Testis (tissue), 3 donors: ENCODE measurements around the gene C2orf81. TPM values are rescaled to one million over a fixed set of nuclear protein-coding genes. Genes with fewer than 3 reads are reported as not detected.

Source experiments
- DNase-seq: peaks from one replicate; pipeline ENCODE4 v3.0.0-alpha.2; 2019
- H3K27ac ChIP-seq, 2 donors: fragments of 200-600 bp; sonication (generic); one replicate each; pipeline ENCODE4 v1.5.1; 2019
- H3K27me3 ChIP-seq: fragments of 200-600 bp; sonication (generic); one replicate; pipeline ENCODE4 v1.5.1; 2019
- H3K36me3 ChIP-seq: fragments of 200-600 bp; sonication (generic); one replicate; pipeline ENCODE4 v1.5.1; 2017; ENCODE audit warnings: low read depth; ENCODE audit errors: missing control alignments
- H3K4me1 ChIP-seq: fragments of 200-600 bp; sonication (generic); one replicate; pipeline ENCODE4 v1.5.1; 2019
- H3K4me3 ChIP-seq, 2 donors: fragments of 200-600 bp; sonication (generic); one replicate each; pipeline ENCODE4 v1.5.1; 2017 to 2019
- H3K9me3 ChIP-seq: fragments of 200-600 bp; sonication (generic); one replicate; pipeline ENCODE4 v1.5.1; 2017
- POLR2A ChIP-seq: fragments of 450-650 bp; IDR thresholded peaks from one replicate; pipeline ENCODE4 v1.6.1; 2017; ENCODE audit warnings: antibody characterized with exemption, mild to moderate bottlenecking, moderate library complexity
- WGBS, 2 donors: methylation state at CpG; one replicate each; pipeline ENCODE4 v1.1.5; 2018; 5-methylcytosine and 5-hydroxymethylcytosine counted together
- intact Hi-C: fragments of 100-400 bp; cut with DNase I; formaldehyde crosslinking; loops from one replicate; pipeline ENCODE4 v1.15.1; 2023; ENCODE audit warnings: low total_unique reads
- polyA plus RNA-seq: library from polyadenylated mRNA; stranded (reverse); fragments of 350-450 nt; fragmentation: Illumina TruSeq; extraction: RNeasy Lipid Tissue Mini Kit (QIAGEN cat#74804); gene quantifications from one replicate; pipeline ENCODE4 v1.2.3, GENCODE V29; 2014; ENCODE audit warnings: low read depth, low replicate concordance; ENCODE audit not compliant: insufficient read depth
- total RNA-seq, 2 donors: library from RNA; depleted of rRNA; stranded (reverse); fragments of >200 nt; gene quantifications; one replicate each; pipeline ENCODE4 v1.2.3, GENCODE V29; 2016
- TF ChIP-seq, protein P1 (sequence below), 3 experiments: fragments of 450-650 bp in 2 of 3; fragments of 200-600 bp in 1 of 3; sonication (generic) in 1 of 3; IDR thresholded peaks; one replicate each; pipeline ENCODE4 v1.5.1; 2016 to 2019; ENCODE audit warnings: antibody characterized with exemption in 3 of 3, mild to moderate bottlenecking in 2 of 3, moderate library complexity in 1 of 3

Gene C2orf81
- total and polyA plus RNA-seq, 3 donors from 2014 or later = 10.4 to 23.1 (median 15.7) TPM

DNA sequence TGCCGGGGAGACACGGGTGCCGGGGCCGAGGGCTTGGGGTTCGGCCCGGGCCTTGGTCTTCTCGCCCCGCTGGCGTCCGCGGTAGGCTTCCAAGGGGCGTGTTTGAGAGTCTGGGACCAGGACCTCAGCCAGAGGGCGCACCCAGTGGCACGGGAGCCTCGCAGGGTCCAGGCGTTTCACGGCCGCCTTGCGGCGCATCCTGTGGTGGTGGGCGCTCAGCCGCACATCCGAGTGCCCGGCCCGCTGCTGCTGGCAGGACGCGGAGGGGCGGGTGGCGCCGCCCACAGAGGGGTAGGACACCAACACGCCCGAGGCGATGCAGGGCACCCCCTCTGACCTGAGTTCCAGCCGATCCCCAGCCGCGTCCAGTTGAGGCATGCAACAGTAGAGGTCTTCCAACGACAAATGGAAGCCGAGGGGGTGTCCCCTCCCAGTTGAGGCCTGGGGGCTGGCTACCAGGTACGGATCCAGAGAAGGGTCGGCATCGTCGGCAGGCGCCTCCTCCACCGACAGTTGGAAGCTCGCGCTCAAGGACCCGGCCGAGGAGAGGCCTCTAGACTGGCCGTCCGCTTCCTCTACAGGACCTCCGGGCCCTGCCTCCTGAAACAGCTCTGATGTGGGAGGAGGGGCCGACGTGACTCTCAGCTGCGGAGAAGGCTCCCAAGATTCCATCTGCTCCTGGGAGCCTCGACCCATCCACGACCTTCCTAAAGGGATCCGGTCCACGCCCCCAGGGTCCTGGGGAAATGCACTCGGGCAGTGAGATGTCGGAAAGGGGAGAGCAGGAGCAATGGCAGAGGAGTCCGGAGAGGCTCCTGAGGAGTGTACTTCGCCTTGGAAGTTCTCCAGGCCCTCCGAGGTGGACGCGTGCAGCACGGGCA lies 6.3 kb downstream of the C2orf81 start:
- peak overlapping the region in 1 of 2 donors; percentile 11 for H3K27ac ChIP-seq
- H3K9me3 ChIP-seq = no peaks in the 10 kb centered on the region
- TF ChIP-seq POLR2A = no peak
- TF ChIP-seq, protein P1, sequence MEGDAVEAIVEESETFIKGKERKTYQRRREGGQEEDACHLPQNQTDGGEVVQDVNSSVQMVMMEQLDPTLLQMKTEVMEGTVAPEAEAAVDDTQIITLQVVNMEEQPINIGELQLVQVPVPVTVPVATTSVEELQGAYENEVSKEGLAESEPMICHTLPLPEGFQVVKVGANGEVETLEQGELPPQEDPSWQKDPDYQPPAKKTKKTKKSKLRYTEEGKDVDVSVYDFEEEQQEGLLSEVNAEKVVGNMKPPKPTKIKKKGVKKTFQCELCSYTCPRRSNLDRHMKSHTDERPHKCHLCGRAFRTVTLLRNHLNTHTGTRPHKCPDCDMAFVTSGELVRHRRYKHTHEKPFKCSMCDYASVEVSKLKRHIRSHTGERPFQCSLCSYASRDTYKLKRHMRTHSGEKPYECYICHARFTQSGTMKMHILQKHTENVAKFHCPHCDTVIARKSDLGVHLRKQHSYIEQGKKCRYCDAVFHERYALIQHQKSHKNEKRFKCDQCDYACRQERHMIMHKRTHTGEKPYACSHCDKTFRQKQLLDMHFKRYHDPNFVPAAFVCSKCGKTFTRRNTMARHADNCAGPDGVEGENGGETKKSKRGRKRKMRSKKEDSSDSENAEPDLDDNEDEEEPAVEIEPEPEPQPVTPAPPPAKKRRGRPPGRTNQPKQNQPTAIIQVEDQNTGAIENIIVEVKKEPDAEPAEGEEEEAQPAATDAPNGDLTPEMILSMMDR (IDR thresholded peaks at IDR 0.05) = no peak
- WGBS, 2 donors = 10% methylated on average over 59 of the region's 66 CpGs; no CpG with 5 or more reads in 1 of the 2 donors
- intact Hi-C loops = no loop called here
- H3K27me3 ChIP-seq = no peaks in the 10 kb centered on the region
- DNase-seq = peak; percentile 57
- no peaks in the 10 kb centered on the region for H3K36me3 ChIP-seq
- peak overlapping the region; percentile 47 to 51 for H3K4me3 ChIP-seq
- H3K4me1 ChIP-seq = peaks cover 31% of the 10 kb centered on the region

DNA sequence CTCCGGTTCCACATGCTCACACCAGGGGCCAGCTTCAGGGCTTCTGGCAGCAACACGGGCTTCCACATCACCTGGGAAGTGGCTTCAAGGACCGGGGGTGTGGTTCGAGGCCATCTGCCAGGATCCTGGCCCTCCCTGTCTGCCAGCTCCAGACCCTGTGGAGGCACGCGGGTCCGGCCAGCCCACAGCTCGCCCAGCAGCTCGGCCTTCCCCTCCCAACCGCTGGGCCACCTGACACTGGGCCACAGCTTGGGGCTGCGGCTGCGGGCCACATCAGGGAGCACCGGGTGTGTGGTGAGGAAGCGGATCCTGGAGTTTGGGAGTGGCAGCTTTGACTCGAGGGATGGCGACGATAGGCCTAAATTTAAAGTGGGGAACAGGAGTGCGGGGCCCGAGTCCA lies 7.0 kb downstream of the C2orf81 start:
- Histone ChIP-seq H3K4me3 (peak overlapping the region; percentile 47 to 51), H3K27ac (peak overlapping the region in 1 of 2 donors; percentile 11), H3K9me3 (no peaks in the 10 kb centered on the region), H3K27me3 (no peaks in the 10 kb centered on the region), H3K36me3 (no peaks in the 10 kb centered on the region), H3K4me1 (peaks cover 31% of the 10 kb centered on the region)
- intact Hi-C loops = no loop called here
- TF ChIP-seq POLR2A = no peak
- TF ChIP-seq, protein P1 (IDR thresholded peaks at IDR 0.05) = no peak
- DNase-seq = no peak
- WGBS, 2 donors = 30 to 36% methylated on average over 8 to 18 of the region's 19 CpGs

DNA sequence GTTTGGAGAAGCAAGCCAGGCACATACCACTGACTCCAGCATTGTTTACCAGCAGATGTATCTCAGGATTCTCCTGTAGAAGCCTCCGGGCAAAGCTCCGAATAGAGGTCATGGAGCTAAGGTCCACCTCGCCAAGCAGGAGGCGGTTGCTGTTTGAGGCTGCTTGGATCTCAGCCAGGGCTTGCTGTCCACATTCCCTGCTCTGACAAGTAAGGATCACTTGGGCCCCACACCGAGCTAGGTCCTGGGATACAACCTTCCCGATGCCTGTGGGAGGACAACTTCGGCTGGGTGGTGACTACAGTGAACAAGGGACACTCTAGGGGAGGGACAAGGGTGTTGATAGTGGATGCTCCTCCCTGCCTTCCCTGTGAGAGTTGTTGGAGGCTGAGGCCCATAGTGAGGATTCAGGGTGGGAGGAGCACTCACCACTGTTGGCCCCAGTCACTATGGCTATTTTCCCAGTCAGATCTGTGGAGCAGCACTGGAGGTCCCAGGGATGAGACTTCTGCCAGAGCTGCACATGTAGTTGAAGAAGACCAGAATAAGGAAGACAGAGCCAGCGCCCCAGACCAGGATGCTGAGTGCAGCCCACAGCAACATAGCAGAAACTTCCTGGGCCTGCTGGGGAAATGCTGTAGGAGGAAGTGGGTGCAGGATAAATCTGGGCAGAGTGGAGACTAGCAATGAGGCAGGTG lies 8.3 kb downstream of the C2orf81 start:
- H3K4me1 ChIP-seq = peaks cover 31% of the 10 kb centered on the region
- no peak for TF ChIP-seq POLR2A
- TF ChIP-seq, protein P1 (IDR thresholded peaks at IDR 0.05) = no peak
- intact Hi-C loops = no loop called here
- no peak overlapping the region for H3K4me3 ChIP-seq
- no peaks in the 10 kb centered on the region for H3K9me3 ChIP-seq
- no peaks in the 10 kb centered on the region for H3K36me3 ChIP-seq
- H3K27ac ChIP-seq = no peak overlapping the region
- no peaks in the 10 kb centered on the region for H3K27me3 ChIP-seq
- 47 to 49% methylated on average over 8 of the region's 8 CpGs for WGBS, 2 donors
- peak; percentile 77 for DNase-seq

DNA sequence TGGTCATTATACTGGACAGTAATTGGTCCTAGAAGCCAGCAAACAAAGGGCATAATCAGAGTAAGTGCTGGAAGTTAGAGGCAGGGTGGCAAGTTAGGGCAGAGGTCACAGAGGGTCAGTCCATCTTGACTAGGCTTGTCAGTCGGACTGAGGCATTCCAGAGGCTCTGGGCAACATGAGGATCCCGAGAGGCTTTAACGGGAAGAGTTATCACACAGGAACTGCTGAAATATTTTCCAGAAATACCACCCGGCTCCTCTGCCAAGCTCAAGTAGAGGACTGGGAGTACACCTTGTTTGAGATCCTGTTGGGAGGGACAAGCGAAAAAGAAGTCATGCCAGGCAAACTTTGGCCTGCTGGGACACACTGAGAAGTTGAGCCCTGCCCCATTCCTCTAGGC lies 13.7 kb downstream of the C2orf81 start:
- no peaks in the 10 kb centered on the region for H3K27me3 ChIP-seq
- no peaks in the 10 kb centered on the region for H3K36me3 ChIP-seq
- DNase-seq = no peak
- H3K4me1 ChIP-seq = no peaks in the 10 kb centered on the region
- WGBS, 2 donors = 80 to 88% methylated on average over 5 of the region's 5 CpGs
- no peak overlapping the region for H3K4me3 ChIP-seq
- no peak for TF ChIP-seq POLR2A
- TF ChIP-seq, protein P1 (IDR thresholded peaks at IDR 0.05) = no peak
- H3K9me3 ChIP-seq = no peaks in the 10 kb centered on the region
- intact Hi-C loops = no loop called here
- H3K27ac ChIP-seq = no peak overlapping the region
